HEK293T (cell line): ENCODE data around the gene ANO7.

Source experiments
- ELF4 ChIP-seq: fragments of 450-650 bp; IDR thresholded peaks from 2 replicates; pipeline ENCODE4 v1.6.1; 2017; ENCODE audit warnings: antibody characterized with exemption
- FOXA1 ChIP-seq: fragments of 450-650 bp; IDR thresholded peaks from 2 replicates; pipeline ENCODE4 v1.6.1; 2016; ENCODE audit warnings: mild to moderate bottlenecking
- LEF1 ChIP-seq: fragments of 450-650 bp; IDR thresholded peaks from 2 replicates; pipeline ENCODE4 v1.6.1; 2017; ENCODE audit warnings: mild to moderate bottlenecking, borderline replicate concordance
- SP1 ChIP-seq: fragments of 450-650 bp; IDR thresholded peaks from 2 replicates; pipeline ENCODE4 v1.6.1; 2017
- SUZ12 ChIP-seq: fragments of 450-650 bp; IDR thresholded peaks from 2 replicates; pipeline ENCODE4 v1.6.1; 2016; ENCODE audit warnings: mild to moderate bottlenecking
- ZNF384 ChIP-seq: fragments of 450-650 bp; IDR thresholded peaks from 2 replicates; pipeline ENCODE4 v1.6.1; 2016

GRCh38 chr2:241268306-241268705, 79.8 kb downstream of the ANO7 start:
- TF ChIP-seq LEF1: no peak
- no peak for TF ChIP-seq ELF4
- TF ChIP-seq SUZ12: no peak
- TF ChIP-seq SP1: no peak
- no peak for TF ChIP-seq ZNF384
- TF ChIP-seq FOXA1: no peak
